Stimulated activated CD4-positive, alpha-beta T cell treated with anti-CD3 and anti-CD28 coated beads, Interleukin-12 subunit alpha, Interleukin-12 subunit beta, amount 100 ng/mL, for 24 hours (primary cell): ENCODE data around the gene ATP1B1.
"Not testable (repeated sequence)": the region's sequence is repeated elsewhere in the genome, so short reads cannot be mapped to it uniquely, and the experiment has no call there.

ENCODE experiments used
- DNase-seq, 2 experiments: peaks; one replicate each; pipeline ENCODE4 v3.0.0-alpha.2; 2020; ENCODE audit warnings: low read depth in 2 of 2

ATP1B1 gene

GRCh38 chr1:169115891-169116585, 9.5 kb downstream of the ATP1B1 start:
- no peak for DNase-seq

GRCh38 chr1:169117014-169117413, 10.5 kb downstream of the ATP1B1 start:
- DNase-seq = no peak

GRCh38 chr1:169117599-169117998, 11.1 kb downstream of the ATP1B1 start:
- DNase-seq = no peak

GRCh38 chr1:169118227-169118626, 11.7 kb downstream of the ATP1B1 start:
- no peak for DNase-seq

- no peak for DNase-seq
Measured at GRCh38 chr1:169119405-169119804, 12.9 kb downstream of the ATP1B1 start.

- DNase-seq = no peak
Measured at GRCh38 chr1:169120066-169120465, 13.6 kb downstream of the ATP1B1 start.

- no peak for DNase-seq
Measured at GRCh38 chr1:169121146-169121923, 14.8 kb downstream of the ATP1B1 start.

GRCh38 chr1:169122976-169123375, 16.5 kb downstream of the ATP1B1 start:
- DNase-seq = no peak

GRCh38 chr1:169124459-169124858, 18.0 kb downstream of the ATP1B1 start:
- no peak for DNase-seq

GRCh38 chr1:169125597-169125996, 19.1 kb downstream of the ATP1B1 start:
- not testable (repeated sequence) for DNase-seq

GRCh38 chr1:169126335-169126734, 19.8 kb downstream of the ATP1B1 start:
- no peak for DNase-seq

GRCh38 chr1:169127305-169127704, 20.8 kb downstream of the ATP1B1 start:
- no peak for DNase-seq

- no peak for DNase-seq
Measured at GRCh38 chr1:169128562-169128961, 22.1 kb downstream of the ATP1B1 start.

GRCh38 chr1:169129109-169129784, 22.8 kb downstream of the ATP1B1 start:
- DNase-seq = no peak

- no peak for DNase-seq
Measured at GRCh38 chr1:169130683-169131082, 24.2 kb downstream of the ATP1B1 start.

- DNase-seq = no peak
Measured at GRCh38 chr1:169132512-169133227, 26.2 kb downstream of the ATP1B1 start.

GRCh38 chr1:169133228-169133576, 26.7 kb downstream of the ATP1B1 start:
- DNase-seq = no peak

GRCh38 chr1:169133801-169134502, 27.5 kb downstream of the ATP1B1 start:
- DNase-seq = no peak

GRCh38 chr1:169137357-169137756, 30.9 kb downstream of the ATP1B1 start:
- no peak for DNase-seq

GRCh38 chr1:169138866-169139670, 32.6 kb downstream of the ATP1B1 start:
- no peak for DNase-seq

- DNase-seq = no peak
Measured at GRCh38 chr1:169141356-169141755, 34.9 kb downstream of the ATP1B1 start.
